B cell (primary cell): ENCODE results near the gene SIL1. TPM values are rescaled to one million over a fixed set of nuclear protein-coding genes. Genes with fewer than 3 reads are reported as not detected.

ENCODE experiments used
- ATAC-seq: fragments of 200-7000 bp; cut with Tn5 transposase; one replicate; pipeline ENCODE4 v1.10.0; 2021; ENCODE audit warnings: low read depth, mild to moderate bottlenecking, moderate number of reproducible peaks, moderate library complexity
- CTCF ChIA-PET: fragments of 350-600 bp; sonication (Branson Sonifier 250); formaldehyde crosslinking; loops from one replicate; lab custom pipeline; 2021; ENCODE audit warnings: antibody characterized with exemption, inconsistent platforms; lab: Charles Lee
- POLR2A ChIA-PET: fragments of 350-600 bp; sonication (Branson Sonifier 250); formaldehyde crosslinking; loops from one replicate; lab custom pipeline; 2021; ENCODE audit warnings: antibody characterized with exemption; lab: Charles Lee
- DNase-seq: peaks from one replicate; pipeline ENCODE4 v3.0.0; 2013
- H2AFZ ChIP-seq: 2 replicates; pipeline ENCODE4 v1.6.1; 2012; ENCODE audit warnings: mild to moderate bottlenecking, low read depth, low read length; ENCODE audit not compliant: insufficient read depth, poor library complexity, severe bottlenecking
- H3K27ac ChIP-seq, 2 donors: 1 replicate in 1 of 2; 2 replicates in 1 of 2; pipeline ENCODE4 v1.5.1; 2012 to 2013; ENCODE audit warnings: low read length in 2 of 2, mild to moderate bottlenecking in 2 of 2, moderate library complexity in 1 of 2
- H3K27me3 ChIP-seq, 4 experiments: fragments of 200-600 bp in 1 of 4; sonication (generic) in 1 of 4; replicated peaks in 1 of 4; 1 replicate in 2 of 4; 2 replicates in 2 of 4; pipeline versions ENCODE4 v1.6.1 to v1.7.0; 2013 to 2016; ENCODE audit warnings: low read length in 3 of 4, mild to moderate bottlenecking in 2 of 4, mixed read lengths in 1 of 4, moderate library complexity in 1 of 4; ENCODE audit not compliant: insufficient read depth in 4 of 4, control insufficient read depth in 3 of 4; ENCODE audit errors: control extremely low read depth in 1 of 4
- H3K36me3 ChIP-seq, 2 experiments: replicated peaks in 1 of 2; 1 replicate in 1 of 2; 2 replicates in 1 of 2; pipeline versions ENCODE4 v1.6.1 to v1.7.1; 2013; ENCODE audit warnings: low read length in 1 of 2; ENCODE audit not compliant: insufficient read depth in 2 of 2, control insufficient read depth in 1 of 2; ENCODE audit errors: control extremely low read depth in 1 of 2, extremely low read depth in 1 of 2
- H3K4me1 ChIP-seq, 2 donors: fragments of 200-600 bp in 1 of 2; sonication (generic) in 1 of 2; 1 replicate in 1 of 2; 2 replicates in 1 of 2; pipeline versions ENCODE4 v1.5.1 to v1.6.1; 2013 to 2017; ENCODE audit warnings: low read length in 2 of 2; ENCODE audit not compliant: control insufficient read depth in 2 of 2, insufficient read depth in 2 of 2
- H3K4me2 ChIP-seq: replicated peaks from 2 replicates; pipeline ENCODE3; 2012; ENCODE audit warnings: mild to moderate bottlenecking, low read depth, low read length; ENCODE audit not compliant: poor library complexity, severe bottlenecking
- H3K4me3 ChIP-seq, 5 experiments: fragments of 200-600 bp in 1 of 5; sonication (generic) in 1 of 5; 1 replicate in 3 of 5; 2 replicates in 2 of 5; pipeline versions ENCODE4 v1.5.1 to v1.7.0; 2011 to 2016; ENCODE audit warnings: low read length in 4 of 5, mild to moderate bottlenecking in 4 of 5, low read depth in 2 of 5, control low read depth in 1 of 5, moderate library complexity in 1 of 5; ENCODE audit not compliant: insufficient read depth in 1 of 5; ENCODE audit errors: control extremely low read depth in 1 of 5, extremely low read depth in 1 of 5
- H3K79me2 ChIP-seq: fragments of 200-600 bp; sonication (generic); one replicate; pipeline ENCODE4 v1.6.0; 2016; ENCODE audit warnings: low read length; ENCODE audit not compliant: control insufficient read depth, insufficient read depth
- H3K9ac ChIP-seq: fragments of 200-600 bp; sonication (generic); 2 replicates; pipeline ENCODE4 v1.6.1; 2017; ENCODE audit warnings: mild to moderate bottlenecking, low read length, moderate library complexity
- H3K9me3 ChIP-seq, 3 donors: one replicate each; pipeline versions ENCODE4 v1.6.1 to v1.7.1; 2013; ENCODE audit warnings: low read length in 2 of 3; ENCODE audit not compliant: control insufficient read depth in 2 of 3, insufficient read depth in 1 of 3; ENCODE audit errors: control extremely low read depth in 1 of 3
- H4K20me1 ChIP-seq: 2 replicates; pipeline ENCODE4 v1.6.0; 2012; ENCODE audit warnings: mild to moderate bottlenecking, low read length; ENCODE audit not compliant: insufficient read depth, control insufficient read depth, poor library complexity, severe bottlenecking
- H3K27ac Mint-ChIP-seq: one replicate; pipeline ENCODE4 v1.8.0; 2021; ENCODE audit warnings: mixed read lengths
- H3K27me3 Mint-ChIP-seq: one replicate; pipeline ENCODE4 v1.8.0; 2021; ENCODE audit warnings: mixed read lengths
- H3K4me1 Mint-ChIP-seq: one replicate; pipeline ENCODE4 v1.8.0; 2021; ENCODE audit warnings: mixed read lengths
- H3K4me3 Mint-ChIP-seq: one replicate; pipeline ENCODE4 v1.8.0; 2021; ENCODE audit warnings: mixed read lengths
- H3K9me3 Mint-ChIP-seq: one replicate; pipeline ENCODE4 v1.8.0; 2022; ENCODE audit warnings: mixed read lengths; ENCODE audit not compliant: insufficient read depth
- CTCF ChIP-seq: fragments of 200-600 bp; IDR thresholded peaks from one replicate; pipeline ENCODE4 v1.8.0; 2022; ENCODE audit warnings: antibody characterized with exemption, mild to moderate bottlenecking
- EZH2 ChIP-seq: IDR thresholded peaks from 2 replicates; pipeline ENCODE4 v1.6.1; 2012; ENCODE audit warnings: borderline replicate concordance, low read depth, mild to moderate bottlenecking, moderate library complexity, low read length; ENCODE audit not compliant: insufficient read depth, poor library complexity, severe bottlenecking
- WGBS: methylation state at CpG from one replicate; pipeline ENCODE4 v1.1.5; 2013; ENCODE audit warnings: missing lambda C conversion rate; ENCODE audit not compliant: insufficient coverage; 5-methylcytosine and 5-hydroxymethylcytosine counted together
- intact Hi-C: fragments of 100-400 bp; cut with micrococcal nuclease; formaldehyde crosslinking; loops from one replicate; pipeline ENCODE4 v1.10.0; 2022
- polyA plus RNA-seq: library from polyadenylated mRNA; depleted of rRNA; stranded (reverse); fragments of >200 nt; gene quantifications from 2 replicates; pipeline ENCODE4 v1.2.3, GENCODE V29; 2012
- total RNA-seq, 2 donors: library from RNA; stranded (reverse); fragments of 120-200 nt in 1 of 2; gene quantifications; 1 replicate in 1 of 2; 2 replicates in 1 of 2; pipeline versions ENCODE4 v1.2.3 to v1.2.4, GENCODE V29; 2013 to 2022

SIL1 gene
- total and polyA plus RNA-seq, 2 donors (not counting 1 experiment from before 2014, with no cell fraction given) = 16.9 to 19.8 TPM

DNA sequence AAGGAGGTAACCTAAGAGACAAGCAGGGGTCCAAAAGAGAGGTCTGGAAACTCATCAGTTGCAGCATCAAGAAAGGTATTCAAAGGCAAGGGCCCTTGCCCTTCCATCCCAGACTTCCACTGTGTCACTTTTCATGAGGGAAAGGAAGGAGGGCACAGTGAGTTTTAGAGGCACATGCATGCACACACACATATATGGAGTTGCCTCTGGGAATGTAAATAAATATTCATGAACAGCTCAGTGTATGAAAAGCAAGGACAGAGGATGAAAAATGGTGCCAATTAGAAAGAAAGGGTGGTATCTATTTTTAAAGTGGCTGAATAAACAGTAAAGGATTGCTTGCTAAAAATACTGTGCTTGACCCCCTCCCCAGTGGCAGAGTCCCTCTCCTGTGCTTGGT lies 217.7 kb downstream of the SIL1 start:
- Histone ChIP-seq H3K79me2 (no peaks in the 10 kb centered on the region), H3K4me3 (no peak overlapping the region), H3K9ac (no peak overlapping the region), H4K20me1 (no peaks in the 10 kb centered on the region), H3K27me3 (no peaks in the 10 kb centered on the region), H3K4me1 (no peaks in the 10 kb centered on the region), H3K4me2 (no peak overlapping the region), H2AFZ (no peak overlapping the region), H3K9me3 (no peaks in the 10 kb centered on the region), H3K27ac (no peak overlapping the region), H3K36me3 (no peaks in the 10 kb centered on the region)
- H3K9me3 Mint-ChIP-seq = no peaks in the 10 kb centered on the region
- H3K4me3 Mint-ChIP-seq = no peak overlapping the region
- no peak overlapping the region for H3K27ac Mint-ChIP-seq
- intact Hi-C loops = no loop called here
- no peaks in the 10 kb centered on the region for H3K4me1 Mint-ChIP-seq
- CTCF ChIA-PET = no interaction called here
- TF ChIP-seq EZH2 = no peak
- TF ChIP-seq CTCF = no peak
- POLR2A ChIA-PET = no interaction called here
- no peaks in the 10 kb centered on the region for H3K27me3 Mint-ChIP-seq
- no peak for DNase-seq
- ATAC-seq = no peak

DNA sequence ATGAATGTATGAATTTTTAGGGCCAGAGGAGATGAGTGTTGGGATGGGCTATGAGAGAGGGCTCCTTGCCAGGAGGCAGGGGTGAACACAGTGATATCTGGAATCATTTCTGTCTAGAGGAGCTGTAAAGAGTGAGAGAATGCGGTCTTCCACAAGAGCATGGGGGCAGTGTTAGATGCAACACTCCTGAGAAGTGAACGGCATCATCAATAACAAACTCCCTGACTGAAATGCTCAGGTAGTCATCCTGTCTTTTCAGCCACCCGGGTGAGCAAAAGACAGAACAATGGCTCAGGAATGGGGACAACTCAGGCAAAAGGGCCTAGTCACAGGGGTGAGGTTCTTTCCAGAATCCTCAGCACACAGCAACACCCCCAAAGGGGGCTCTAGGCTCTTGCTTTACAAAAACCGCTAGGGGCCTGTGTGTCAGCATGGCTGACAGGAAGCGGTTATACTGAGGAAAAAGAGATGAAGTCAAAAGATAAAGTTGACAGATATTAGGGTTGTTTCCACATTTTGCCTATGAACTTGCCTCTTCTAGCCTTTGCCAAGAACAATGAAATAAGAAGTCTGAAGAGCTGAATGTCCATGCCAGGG lies 218.4 kb downstream of the SIL1 start:
- Mint-ChIP-seq H3K9me3 (no peaks in the 10 kb centered on the region), H3K27me3 (no peaks in the 10 kb centered on the region), H3K4me3 (no peak overlapping the region), H3K4me1 (no peaks in the 10 kb centered on the region), H3K27ac (no peak overlapping the region)
- 78% methylated on average over 3 of the region's 5 CpGs for WGBS
- DNase-seq (no peak), ATAC-seq (no peak)
- no peaks in the 10 kb centered on the region for H3K27me3 ChIP-seq
- CTCF ChIA-PET = no interaction called here
- no peaks in the 10 kb centered on the region for H3K4me1 ChIP-seq
- H4K20me1 ChIP-seq = no peaks in the 10 kb centered on the region
- POLR2A ChIA-PET = no interaction called here
- intact Hi-C loops = no loop called here
- H3K4me3 ChIP-seq = no peak overlapping the region
- H2AFZ ChIP-seq = no peak overlapping the region
- no peaks in the 10 kb centered on the region for H3K9me3 ChIP-seq
- H3K36me3 ChIP-seq = no peaks in the 10 kb centered on the region
- H3K27ac ChIP-seq = no peak overlapping the region
- H3K9ac ChIP-seq = no peak overlapping the region
- TF ChIP-seq CTCF = no peak
- no peak for TF ChIP-seq EZH2
- no peak overlapping the region for H3K4me2 ChIP-seq
- no peaks in the 10 kb centered on the region for H3K79me2 ChIP-seq
